ENCODE data around the gene MUC22.
"Not testable (repeated sequence)": the region's sequence is repeated elsewhere in the genome, so short reads cannot be mapped to it uniquely, and the experiment has no call there.

MUC22 gene

DNA sequence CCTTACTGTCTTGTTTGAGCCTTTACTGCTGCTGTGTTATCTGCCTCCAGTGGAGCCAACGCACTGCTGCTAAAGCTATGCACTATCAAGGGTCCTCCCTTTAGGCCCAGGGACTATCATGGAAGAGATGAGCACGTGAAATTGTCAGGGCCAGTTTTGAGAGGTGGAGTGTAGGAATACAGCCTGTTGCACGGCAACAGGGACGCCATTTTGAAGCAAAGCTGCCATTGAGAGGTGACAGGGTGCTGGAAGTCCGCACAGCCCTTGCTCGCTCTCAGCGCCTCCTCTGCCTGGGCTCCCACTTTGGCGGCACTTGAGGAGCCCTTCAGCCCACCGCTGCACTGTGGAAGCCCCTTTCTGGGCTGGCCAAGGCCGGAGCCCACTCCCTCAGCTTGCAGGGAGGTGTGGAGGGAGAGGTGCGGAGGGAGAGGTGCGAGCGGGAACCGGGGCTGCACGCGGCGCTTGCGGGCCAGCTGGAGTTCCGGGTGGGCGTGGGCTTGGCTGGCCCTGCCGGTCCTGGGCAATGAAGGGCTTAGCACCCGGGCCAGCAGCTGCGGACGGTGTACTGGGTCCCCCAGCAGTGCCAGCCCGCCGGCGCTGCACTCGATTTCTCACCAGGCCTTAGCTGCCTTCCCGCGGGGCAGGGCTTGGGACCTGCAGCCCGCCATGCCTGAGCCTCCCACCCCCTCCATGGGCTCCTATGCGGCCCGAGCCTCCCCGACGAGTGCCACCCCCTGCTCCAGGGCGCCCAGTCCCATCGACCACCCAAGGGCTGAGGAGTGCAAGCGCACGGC, 10.0 kb upstream of the MUC22 start:
- DNase-seq: not testable (repeated sequence)

DNA sequence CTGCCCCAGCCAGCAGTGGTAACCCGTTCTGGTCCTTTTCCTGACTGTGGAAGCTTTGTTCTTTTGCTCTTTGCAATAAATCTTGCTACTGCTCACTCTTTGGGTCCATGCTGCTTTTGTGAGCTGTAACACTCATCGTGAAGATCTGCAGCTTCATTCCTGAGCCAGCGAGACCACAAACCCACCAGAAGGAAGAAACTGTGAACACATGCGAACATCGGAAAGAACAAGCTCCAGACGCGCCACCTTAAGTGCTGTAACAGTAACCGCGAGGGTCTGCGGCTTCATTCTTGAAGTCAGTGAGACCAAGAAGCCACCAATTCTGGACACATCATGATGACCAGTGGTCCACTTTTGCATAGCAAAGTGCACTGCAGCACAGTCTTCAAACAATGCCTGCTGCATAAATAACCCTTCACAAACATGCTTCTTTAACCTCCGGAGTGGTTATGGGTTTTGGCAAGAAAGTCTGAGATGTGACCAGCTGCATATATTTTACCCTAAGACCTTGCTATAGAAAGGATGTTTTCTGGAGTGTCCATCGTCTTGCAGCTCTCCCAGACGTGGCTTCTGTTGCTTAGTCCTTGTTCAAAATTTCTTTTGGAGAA, 8.9 kb upstream of the MUC22 start:
- DNase-seq: no peak

DNA sequence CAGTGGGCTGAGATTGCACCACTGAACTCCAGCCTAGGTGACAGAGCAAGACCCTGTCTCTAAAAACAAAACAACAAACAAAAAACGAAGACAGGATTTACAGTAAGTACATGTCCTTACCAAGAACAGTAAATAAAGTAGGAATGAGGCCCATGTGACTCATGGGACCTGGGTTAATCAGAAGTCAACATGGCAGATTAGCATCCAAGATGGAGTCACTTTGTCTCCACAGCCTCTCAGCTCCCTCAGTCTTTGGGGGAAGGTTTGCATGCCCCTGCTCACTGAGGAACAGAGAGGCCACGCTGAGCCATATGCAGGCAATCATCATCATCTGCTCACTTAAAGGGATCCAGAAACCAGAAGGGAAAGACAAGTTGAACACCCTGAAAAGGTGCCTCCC, 7.8 kb upstream of the MUC22 start:
- no peak for DNase-seq

DNA sequence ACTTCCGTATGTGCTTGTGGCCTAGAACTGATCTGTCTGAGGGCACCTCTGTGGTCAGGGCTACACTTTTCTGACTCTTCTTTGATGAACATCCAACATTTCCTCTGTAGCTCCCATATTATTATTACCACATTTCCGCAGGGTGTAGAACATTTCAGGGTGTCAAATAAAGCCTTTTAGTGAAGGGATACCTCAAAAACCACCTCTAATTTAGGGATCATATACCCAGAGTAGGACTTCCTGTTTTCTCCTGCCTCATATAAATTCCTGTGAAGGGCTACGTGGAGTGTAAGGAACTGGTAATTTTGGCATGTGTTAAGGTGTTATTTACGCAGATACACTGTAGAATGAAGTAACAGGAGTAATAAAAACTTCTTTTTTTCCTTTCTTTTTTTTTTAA, 5.5 kb upstream of the MUC22 start:
- DNase-seq: no peak

DNA sequence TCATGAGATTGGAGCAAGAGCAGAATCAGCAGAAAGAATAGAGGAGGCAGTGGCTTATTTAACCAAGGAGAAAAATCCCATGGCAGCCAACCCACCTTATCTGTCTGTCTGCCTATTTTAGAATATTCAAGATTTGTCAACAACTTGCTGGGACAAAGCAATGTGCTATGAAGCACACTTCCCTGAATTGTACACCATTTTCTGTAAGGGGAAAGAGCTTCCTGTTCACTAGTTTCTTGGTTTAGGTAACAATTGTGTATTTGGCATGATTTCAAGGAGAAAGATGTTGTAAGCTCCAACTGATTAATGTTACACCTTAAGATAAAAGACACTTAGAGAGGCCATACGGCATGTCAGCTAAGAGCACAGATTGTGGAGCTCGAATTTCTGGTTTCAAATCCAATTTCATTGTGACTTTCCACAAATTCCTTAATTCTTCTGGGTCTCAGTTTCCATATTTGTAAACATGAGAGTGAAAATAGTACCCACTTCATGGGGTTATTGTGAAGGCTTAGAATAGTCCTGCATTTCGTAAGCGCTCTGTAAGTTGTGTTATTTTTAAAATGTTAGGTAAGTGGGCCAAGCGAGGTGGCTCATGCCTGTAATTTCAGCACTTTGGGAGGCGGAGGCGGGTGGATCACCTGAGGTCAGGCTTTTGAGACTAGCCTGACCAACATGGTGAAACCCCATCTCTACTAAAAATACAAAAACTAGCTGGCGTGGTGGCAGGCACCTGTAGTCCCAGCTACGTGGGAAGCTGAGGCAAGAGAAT, 4.8 kb upstream of the MUC22 start:
- DNase-seq: no peak

DNA sequence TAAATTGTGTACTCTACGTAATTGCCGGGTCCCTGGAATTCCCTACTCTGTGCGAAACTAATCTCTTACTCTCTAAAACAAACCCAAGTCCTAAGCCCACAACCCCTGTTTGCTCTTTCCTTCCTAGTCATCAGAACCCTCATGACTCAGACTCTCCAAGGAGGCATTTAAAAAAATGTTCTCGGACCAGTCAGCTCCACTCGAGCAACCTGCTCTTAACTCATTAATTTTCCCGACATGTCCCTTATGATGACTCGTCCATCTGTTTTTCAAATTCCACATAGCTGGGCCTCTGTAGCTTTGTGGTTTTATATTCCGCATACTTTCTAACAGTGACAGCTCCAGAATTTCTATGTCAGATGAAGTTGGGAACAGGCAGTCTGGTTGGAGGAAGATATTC, 2.6 kb upstream of the MUC22 start:
- DNase-seq: no peak

DNA sequence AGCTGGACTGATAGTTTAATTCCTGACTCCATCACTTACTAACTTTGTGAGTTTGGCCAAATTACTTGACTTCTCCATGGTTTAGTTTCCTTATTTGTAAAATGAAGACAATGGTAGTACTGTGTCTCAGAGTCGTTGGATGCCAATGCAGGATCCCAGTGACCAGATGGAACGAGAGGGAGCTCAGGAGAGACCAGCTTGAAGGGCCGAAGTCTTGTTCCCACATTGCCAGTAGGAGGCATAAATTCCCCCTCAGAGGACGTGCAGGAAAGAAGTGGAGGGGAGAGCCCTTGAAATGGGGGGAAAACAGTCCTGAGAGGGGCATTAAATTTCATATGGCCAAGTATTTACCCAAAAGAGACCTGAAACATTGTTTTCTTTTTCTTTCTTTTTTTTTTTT, 2.1 kb upstream of the MUC22 start:
- DNase-seq: no peak

DNA sequence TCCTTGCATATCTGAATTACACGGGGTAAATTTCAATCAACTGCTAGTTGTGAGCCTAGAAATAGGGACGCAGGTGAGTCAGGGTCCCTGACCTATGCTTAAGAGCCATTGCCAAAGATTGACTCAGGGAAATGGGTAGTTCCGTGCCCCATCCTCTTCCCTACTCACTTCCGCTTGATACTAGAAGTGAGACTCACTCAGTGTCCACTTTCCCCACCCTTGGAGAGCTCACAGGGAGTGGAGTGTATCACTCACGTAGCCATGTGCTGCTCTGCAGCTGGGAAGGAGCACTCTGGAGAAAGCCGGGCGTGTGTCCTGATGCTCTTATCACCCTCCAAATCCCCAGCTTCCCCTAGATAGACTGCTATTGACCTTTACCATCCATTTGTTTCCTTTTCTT, 543 bp upstream of the MUC22 start:
- no peak for DNase-seq

DNA sequence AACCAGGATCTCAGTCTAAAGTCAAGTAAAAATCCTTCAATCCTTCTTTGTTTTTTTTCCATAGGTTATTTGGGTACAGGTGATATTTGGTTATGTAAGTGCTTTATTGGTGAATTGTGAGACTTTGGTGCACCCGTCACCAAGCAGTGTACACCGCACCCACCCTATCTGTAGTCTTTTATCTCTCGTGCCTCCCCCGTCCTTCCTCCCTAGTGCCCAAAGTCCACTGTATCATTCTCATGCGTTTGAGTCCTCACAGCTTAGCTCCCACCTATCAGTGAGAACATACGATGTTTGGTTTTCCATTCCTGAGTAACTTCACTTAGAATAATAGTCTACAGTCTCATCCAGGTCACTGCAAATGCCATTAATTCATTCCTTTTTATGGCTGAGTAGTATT, 879 bp downstream of the MUC22 start:
- DNase-seq: no peak

DNA sequence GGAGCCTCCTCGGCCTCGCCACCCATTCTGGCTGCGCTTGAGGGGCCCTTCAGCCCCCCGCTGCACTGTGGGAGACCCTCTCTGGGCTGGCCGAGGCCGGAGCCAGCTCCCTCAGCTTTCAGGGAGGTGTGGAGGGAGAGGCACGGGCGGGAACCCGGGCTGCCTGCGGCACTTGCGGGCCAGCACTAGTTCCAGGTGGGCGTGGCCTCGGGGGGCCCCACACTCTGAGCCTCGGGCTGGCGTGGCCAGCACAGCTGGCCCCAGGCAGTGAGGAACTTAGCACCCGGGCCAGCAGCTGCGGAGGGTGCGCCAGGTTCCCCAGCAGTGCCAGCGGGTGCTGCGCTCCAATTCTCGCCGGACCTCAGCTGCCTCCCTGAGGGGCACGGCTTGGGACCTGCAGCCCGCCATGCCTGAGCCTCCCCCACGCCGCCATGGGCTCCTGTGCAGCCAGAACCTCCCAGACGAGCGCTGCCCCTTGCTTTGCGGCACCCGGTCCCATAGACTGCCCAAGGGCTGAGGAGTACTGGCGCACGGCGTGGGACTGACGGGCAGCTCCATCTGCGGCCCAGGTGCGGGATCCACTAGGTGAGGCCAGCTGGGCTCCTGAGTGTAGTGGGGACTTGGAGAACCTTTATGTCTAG, 6.5 kb downstream of the MUC22 start:
- DNase-seq: no peak

DNA sequence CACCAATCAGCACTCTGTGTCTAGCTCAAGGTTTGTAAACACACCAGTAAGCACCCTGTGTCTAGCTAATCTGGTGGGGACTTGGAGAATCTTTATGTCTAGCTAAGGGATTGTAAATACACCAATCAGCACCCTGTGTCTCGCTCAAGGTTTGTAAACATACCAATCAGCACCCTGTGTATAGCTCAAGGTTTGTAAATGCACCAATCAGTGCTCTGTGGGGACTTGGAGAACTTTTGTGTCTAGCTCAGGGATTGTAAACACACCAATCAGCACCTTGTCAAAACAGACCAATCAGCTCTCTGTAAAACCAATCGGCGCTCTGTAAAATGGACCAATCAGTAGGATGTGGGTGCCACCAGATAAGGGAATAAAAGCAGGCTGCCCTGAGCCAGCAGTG, 7.2 kb downstream of the MUC22 start:
- DNase-seq: not testable (repeated sequence)

DNA sequence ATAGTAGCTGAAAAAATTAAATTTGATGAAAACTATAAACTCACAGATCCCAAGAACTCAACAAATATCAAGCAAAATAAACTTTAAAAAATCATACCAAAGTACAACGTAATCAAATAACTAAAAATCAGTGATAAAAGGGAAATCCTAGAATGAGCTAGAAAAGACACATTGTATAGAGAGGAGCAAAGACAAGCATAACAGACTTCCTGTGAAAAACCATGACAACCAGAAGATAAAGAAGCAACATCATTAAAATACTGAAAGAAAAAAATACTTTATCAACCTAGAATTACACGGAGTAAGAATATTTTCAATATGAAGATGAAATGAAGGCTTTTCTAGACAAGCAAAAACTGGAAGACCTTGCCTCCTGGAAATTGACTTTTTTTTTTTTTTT, 9.8 kb downstream of the MUC22 start:
- DNase-seq: no peak

DNA sequence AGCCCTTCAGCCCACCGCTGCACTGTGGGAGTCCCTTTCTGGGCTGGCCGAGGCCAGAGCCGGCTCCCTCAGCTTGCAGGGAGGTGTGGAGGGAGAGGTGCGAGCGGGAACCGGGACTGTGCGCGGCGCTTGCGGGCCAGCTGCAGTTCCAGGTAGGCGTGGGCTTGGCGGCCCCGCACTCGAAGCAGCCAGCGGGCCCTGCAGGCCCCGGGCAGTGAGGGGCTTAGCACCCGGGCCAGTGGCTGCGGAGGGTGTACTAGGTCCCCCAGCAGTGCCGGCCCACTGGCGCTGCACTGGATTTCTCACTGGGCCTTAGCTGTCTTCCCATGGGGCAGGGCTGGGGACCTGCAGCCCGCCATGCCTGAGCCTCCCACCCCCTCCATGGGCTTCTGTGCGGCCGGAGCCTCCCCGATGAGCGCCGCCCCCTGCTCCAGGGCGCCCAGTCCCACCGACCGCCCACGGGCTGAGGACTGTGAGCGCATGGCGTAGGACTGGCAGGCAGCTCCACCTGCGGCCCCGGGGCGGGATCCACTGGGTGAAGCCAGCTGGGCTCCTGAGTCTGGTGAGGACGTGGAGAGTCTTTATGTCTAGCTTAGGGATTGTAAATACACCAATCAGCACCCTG, 10.5 kb downstream of the MUC22 start:
- DNase-seq: not testable (repeated sequence)

DNA sequence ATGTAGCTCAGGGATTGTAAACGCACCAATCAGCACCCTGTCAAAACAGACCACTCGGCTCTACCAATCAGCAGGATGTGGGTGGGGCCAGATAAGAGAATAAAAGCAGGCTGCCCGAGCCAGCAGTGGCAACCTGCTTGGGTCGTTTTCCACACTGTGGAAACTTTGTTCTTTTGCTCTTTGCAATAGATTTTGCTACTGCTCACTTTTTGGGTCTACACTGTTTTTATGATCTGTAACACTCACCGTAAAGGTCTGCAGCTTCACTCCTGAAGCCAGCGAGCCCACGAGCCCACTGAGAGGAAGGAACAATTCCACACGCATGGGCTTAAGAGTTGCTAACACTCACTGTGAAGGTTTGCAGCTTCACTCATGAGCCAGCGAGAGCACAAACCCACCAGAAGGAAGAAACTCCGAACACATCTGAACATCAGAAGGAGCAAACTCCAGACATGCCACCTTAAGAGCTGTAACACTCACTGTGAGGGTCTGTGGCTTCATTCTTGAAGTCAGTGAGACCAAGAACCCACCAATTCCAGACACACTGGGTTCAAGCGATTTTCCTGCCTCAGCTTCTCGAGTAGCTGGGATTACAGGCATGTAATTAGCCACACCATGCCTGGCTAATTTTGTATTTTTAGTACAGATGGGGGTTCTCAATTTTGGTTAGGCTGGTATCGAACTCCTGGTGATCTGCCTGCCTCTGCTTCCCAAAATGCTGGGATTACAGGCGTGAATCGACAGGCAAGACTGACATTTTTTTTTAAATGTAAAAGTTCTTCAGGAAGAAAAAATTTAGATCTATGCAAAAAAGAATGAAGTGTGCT, 11.6 kb downstream of the MUC22 start:
- DNase-seq: not testable (repeated sequence)

DNA sequence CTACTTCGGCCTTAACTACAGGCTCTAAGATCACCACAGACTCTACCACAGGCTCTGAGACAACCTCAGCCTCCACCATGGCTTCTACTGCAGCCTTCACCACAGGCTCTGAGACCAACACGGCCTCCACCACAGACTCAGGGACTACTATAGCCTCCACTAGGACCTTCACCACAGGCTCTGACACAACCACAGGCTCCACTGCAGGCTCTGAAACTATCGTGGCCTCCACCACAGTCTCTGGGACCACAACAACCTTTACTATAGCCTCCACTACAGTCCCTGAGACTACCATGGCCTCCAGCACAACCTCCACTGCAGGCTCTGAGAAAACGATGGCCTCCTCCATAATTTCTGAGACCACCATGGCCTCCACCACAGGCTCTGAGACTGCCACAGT, 15.3 kb downstream of the MUC22 start:
- no peak for DNase-seq

DNA sequence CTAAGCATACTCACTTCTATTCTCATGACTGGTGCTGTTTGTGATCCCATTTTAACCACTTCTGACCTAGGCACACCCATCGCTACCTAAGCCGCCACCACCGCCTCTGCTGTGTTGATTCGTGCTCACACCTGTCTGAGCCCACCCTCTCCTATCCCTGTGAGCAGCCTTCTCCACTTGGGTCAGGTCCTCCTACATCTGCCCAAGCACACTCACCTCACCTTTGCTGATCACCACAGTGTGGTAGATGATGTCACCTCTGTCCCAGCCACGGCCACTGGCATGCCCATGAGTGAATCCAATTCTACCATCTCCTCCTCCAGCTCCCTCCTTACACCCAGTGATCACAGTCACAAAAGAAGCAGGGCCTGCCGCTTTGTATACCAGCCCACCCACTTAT, 20.8 kb downstream of the MUC22 start:
- DNase-seq: no peak

DNA sequence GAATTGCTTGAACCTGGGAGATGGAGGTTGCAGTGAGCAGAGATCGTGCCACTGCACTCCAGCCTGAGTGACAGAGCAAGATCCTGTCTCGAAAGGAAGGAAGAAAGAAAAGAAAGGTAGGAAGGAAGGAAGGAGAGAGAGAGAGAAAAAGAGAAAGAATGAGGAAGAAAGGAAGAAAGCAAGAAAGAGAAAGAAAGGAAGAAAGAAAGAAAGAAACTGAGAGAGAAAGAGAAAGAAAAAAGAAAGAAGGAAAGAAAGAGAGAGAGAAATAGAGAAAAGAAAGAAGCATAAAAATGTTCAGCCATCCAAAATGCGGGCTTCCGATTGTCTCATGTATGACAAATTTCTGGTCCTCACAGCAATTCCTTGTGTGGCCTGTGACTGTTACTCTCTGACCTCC, 22.8 kb downstream of the MUC22 start:
- DNase-seq: no peak

DNA sequence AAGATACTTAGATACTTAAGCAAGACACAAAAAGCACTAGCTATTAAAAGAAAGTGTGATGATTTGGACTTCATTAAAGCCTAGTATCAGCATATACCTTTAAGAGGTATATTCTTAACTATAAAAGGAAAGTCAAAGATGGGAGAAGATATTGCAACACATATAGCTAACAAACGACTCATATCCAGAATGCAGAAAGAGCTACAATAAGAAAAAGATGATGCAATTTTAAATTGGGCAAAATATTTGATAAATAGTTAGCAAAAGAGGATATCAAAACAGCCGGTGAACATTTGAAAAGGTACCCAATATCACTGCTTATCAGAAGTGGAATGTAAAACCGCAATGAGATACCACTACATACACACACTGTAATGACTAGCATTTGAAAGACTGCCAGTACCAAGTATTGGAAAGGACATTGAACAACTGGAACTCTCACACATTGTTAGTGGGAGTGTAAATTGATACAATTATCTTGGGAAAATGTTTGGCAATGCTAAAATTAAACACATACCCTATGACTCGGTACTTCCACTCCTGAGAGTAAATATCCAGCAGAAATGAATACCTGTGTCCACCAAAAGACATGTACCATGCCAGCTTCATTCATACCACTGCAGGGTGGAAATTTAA, 25.7 kb downstream of the MUC22 start:
- DNase-seq: no peak

DNA sequence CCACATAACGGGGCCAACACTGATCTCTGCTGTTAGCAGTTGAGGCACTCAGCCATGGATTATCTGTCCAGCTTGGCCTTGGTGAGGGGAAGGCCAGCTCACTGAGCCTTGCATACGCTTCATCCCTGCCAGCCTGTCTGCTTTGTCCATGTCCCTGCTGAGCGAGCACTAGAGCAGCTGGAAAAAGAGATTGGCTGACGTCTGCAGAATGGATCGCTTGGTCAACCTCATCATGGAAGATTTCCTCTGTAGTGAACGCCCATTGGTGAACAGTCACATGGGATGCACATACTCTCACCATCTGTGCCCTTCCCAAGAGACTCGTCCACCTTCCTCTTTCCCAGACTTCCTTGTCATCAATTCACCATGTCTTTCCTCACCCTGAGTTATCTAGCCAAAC, 26.9 kb downstream of the MUC22 start:
- no peak for DNase-seq

DNA sequence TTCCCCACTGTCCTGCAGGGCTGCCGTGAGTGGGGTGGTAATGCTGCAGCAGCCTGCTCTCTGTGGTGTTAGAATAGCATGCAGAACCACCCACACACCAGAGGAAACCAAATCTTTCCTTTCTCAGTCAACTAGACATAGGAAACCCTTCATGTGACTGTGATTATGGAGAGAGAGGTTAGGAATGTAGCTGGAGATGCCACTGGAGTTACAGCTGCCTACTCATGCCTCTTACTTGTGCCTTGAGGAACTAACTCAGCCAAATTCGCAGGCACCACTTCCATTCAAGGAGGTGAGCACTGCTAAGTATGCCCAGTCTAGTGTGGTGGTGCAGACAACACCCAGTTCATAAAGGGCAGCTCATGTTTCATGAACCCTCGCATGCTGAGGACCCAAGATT, 27.4 kb downstream of the MUC22 start:
- DNase-seq: no peak

DNA sequence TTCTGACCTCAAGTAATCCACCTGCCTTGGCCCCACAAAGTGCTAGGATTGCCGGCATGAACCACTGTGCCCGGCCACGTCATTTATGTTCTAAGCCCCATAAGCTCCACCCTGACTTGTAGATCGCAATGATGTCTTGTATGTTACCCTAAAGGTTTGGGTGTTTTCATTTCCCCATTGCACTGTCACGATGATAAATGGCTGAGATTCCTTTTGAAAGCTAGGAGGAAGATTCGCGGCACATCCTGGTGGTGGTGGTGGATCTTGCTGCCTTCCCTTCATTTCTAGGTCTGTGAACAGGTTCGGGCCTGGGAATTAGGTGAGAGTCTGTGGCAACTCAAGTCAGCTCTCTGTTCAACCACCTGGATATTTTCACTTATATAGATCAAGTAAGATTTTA, 28.3 kb downstream of the MUC22 start:
- DNase-seq: no peak

DNA sequence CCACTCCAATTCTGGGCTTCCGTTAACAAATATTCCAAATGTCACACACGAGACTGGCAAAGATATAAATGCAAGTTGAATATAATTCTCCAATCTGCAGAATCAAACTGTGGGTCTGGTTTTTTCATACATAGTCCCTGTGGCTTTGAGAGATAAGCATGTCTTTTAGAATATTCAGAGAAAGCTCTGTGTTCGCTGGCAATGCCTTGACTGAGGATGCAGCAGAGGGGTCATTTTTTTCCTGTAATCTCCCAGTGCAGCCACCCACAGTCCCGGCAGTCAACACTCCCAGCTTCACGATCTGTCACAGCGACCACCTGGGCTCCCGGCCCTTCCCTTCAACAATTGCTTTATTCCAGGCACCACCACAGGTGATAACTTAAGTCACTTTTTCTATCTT, 30.5 kb downstream of the MUC22 start:
- DNase-seq: no peak

Measured in activated T-cell treated with anti-CD3 and anti-CD28 coated beads for 4 hours (primary cell).